Esophagus squamous epithelium (tissue), 4 donors: Measurements from ENCODE around the gene GALNT10.

Source experiments
- POLR2A ChIP-seq, 4 donors: fragments of 450-650 bp; IDR thresholded peaks; one replicate each; pipeline ENCODE4 v1.6.1; 2017; ENCODE audit warnings: antibody characterized with exemption in 4 of 4, mild to moderate bottlenecking in 4 of 4, moderate library complexity in 3 of 4
- TF ChIP-seq, protein P1 (sequence below), 6 experiments: fragments of 450-650 bp in 4 of 6; fragments of 200-600 bp in 2 of 6; sonication (generic) in 2 of 6; IDR thresholded peaks; one replicate each; pipeline ENCODE4 v1.5.1; 2016 to 2019; ENCODE audit warnings: antibody characterized with exemption in 6 of 6, mild to moderate bottlenecking in 4 of 6, moderate library complexity in 4 of 6

DNA sequence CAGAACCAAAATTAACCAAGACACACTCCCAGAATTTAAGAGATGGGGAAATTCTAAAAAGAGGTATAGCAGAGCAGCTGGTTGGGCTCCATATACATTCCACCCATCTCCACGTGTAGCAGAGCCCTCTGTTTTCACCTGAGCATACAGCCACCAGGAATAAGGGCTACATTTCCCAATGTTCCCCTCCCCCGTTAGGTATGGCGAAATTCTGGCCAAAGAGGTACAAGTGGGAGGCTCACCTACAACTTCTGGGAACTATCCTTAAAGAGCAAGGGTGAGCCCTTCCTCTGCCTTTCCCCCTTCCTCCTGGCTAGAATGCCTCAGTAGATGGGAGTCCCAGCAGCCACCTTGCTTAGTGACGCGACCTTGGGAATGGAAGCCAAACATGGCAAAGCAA, 250.0 kb downstream of the GALNT10 start:
- TF ChIP-seq, protein P1, sequence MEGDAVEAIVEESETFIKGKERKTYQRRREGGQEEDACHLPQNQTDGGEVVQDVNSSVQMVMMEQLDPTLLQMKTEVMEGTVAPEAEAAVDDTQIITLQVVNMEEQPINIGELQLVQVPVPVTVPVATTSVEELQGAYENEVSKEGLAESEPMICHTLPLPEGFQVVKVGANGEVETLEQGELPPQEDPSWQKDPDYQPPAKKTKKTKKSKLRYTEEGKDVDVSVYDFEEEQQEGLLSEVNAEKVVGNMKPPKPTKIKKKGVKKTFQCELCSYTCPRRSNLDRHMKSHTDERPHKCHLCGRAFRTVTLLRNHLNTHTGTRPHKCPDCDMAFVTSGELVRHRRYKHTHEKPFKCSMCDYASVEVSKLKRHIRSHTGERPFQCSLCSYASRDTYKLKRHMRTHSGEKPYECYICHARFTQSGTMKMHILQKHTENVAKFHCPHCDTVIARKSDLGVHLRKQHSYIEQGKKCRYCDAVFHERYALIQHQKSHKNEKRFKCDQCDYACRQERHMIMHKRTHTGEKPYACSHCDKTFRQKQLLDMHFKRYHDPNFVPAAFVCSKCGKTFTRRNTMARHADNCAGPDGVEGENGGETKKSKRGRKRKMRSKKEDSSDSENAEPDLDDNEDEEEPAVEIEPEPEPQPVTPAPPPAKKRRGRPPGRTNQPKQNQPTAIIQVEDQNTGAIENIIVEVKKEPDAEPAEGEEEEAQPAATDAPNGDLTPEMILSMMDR (IDR thresholded peaks at IDR 0.05): no peak
- TF ChIP-seq POLR2A (IDR thresholded peaks at IDR 0.05): no peak
